NCI-H526 treated with DMSO at 0.1 percent for 48 hours (cell line): Measurements from ENCODE around the gene FOXO3B.
"Not testable (repeated sequence)": the region's sequence is repeated elsewhere in the genome, so short reads cannot be mapped to it uniquely, and the experiment has no call there.

Source experiments
- DNase-seq: peaks from one replicate; lab custom pipeline; 2025; lab: John Stamatoyannopoulos, UW

Gene FOXO3B

GRCh38 chr17:18650094-18650493, 32.0 kb downstream of the FOXO3B start:
- DNase-seq: not testable (repeated sequence)

- not testable (repeated sequence) for DNase-seq
These were observed 37.8 kb downstream of the FOXO3B start, which contains the start of gene TBC1D28 for GRCh38 chr17:18644291-18644690. TSS of gene TBC1D28 (minus strand) at chr17:18644391. CDS start at chr17:18641352, 3,039 bp downstream.

GRCh38 chr17:18643124-18643523, 39.0 kb downstream of the FOXO3B start:
- not testable (repeated sequence) for DNase-seq

- not testable (repeated sequence) for DNase-seq
These were observed 43.8 kb downstream of the FOXO3B start for GRCh38 chr17:18638357-18638756.

GRCh38 chr17:18636237-18636636, 45.9 kb downstream of the FOXO3B start:
- not testable (repeated sequence) for DNase-seq

- not testable (repeated sequence) for DNase-seq
These were observed 46.3 kb downstream of the FOXO3B start for GRCh38 chr17:18635773-18636172.

- not testable (repeated sequence) for DNase-seq
These were observed 47.4 kb downstream of the FOXO3B start for GRCh38 chr17:18634550-18635263.
